GM20000 (cell line): Measurements from ENCODE around the gene ERVV-1.

Source experiments
- DNase-seq: peaks from one replicate; pipeline ENCODE4 v3.0.0; 2012; ENCODE audit warnings: low spot score
- CTCF ChIP-seq: IDR thresholded peaks from 2 replicates; pipeline ENCODE4 v1.5.1; 2012; ENCODE audit warnings: mild to moderate bottlenecking, control low read depth; ENCODE audit errors: extremely low read depth, missing control alignments

Gene ERVV-1

GRCh38 chr19:53047379-53047778 lies 33.7 kb downstream of the ERVV-1 start:
- TF ChIP-seq CTCF = no peak
- DNase-seq = no peak

- no peak for TF ChIP-seq CTCF
- no peak for DNase-seq
These were observed 41.4 kb downstream of the ERVV-1 start for GRCh38 chr19:53055117-53055516.

GRCh38 chr19:53057904-53058580 lies 44.3 kb downstream of the ERVV-1 start:
- no peak for DNase-seq
- TF ChIP-seq CTCF = no peak
